Stimulated activated CD8-positive, alpha-beta memory T cell treated with anti-CD3 and anti-CD28 coated beads, Interleukin-12 subunit alpha, Interleukin-12 subunit beta, amount 100 ng/mL, for 4 hours (primary cell): ENCODE results near the gene COG7.
A peak's percentile ranks its signal among the peaks of the same experiment; 100 is the strongest.
"Not testable (repeated sequence)": the region's sequence is repeated elsewhere in the genome, so short reads cannot be mapped to it uniquely, and the experiment has no call there.

Experiments
- DNase-seq: peaks from one replicate; pipeline ENCODE4 v3.0.0-alpha.2; 2020; ENCODE audit warnings: low read depth

Gene COG7

GRCh38 chr16:23469814-23470213 lies 16.8 kb upstream of the COG7 start:
- DNase-seq, result no peak

DNA sequence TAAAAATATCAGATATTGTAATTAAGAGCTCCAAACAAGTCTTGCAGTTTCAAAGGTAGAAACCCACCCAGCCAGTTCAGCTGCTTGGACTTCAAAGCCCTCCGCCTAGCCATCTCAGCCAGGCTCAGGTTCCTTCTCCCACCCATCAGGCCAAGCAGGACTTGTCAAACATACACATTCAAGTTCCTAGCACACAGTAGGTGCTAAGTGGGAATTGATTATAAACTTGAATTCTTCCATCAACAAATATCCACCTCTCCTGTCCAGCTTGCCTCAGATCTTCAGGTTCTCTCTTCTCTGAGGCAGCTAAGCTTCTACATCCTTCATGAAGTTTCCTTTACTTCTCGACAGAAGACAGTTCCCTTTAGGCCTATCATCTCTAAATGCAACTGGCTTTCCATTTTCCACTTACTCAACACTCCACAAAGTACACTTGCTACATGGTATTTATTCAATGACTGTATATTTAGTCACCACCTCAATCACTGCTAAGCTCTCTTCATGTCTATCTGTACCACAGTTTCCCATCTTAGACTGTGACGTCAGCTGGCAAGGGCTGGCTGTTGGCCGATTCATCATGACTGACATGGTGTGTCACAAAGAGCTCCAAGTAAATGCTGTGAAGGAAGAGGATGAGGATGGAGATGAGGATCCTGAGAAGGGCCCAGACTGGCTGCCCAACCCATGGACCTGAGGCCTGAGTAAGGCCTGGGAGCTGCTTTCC lies 13.3 kb upstream of the COG7 start:
- DNase-seq, result no peak

GRCh38 chr16:23465179-23465578 lies 12.2 kb upstream of the COG7 start:
- DNase-seq, result no peak

GRCh38 chr16:23464196-23464595 lies 11.2 kb upstream of the COG7 start:
- no peak for DNase-seq

DNA sequence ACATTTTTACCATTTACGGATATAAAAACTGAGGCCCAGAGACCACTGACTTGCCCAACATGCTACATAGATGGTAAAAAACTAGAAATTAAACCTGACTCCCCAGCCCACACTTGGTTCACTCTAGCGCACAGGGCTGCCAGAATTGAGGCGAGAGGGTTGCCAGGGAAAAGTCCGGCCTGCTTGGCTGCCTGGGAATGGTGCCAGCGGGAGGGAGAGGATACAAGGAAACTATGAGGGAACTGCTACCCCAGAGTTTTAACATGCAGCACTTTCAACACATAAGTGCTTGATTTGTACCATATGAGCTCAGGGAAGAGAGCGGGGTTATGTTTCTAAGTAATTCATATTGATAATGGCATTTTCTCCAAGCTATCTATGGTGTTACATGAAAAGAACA lies 10.0 kb upstream of the COG7 start:
- DNase-seq, result not testable (repeated sequence)

- DNase-seq, result no peak
Measured at GRCh38 chr16:23453338-23454052, 506 bp upstream of the COG7 start.

DNA sequence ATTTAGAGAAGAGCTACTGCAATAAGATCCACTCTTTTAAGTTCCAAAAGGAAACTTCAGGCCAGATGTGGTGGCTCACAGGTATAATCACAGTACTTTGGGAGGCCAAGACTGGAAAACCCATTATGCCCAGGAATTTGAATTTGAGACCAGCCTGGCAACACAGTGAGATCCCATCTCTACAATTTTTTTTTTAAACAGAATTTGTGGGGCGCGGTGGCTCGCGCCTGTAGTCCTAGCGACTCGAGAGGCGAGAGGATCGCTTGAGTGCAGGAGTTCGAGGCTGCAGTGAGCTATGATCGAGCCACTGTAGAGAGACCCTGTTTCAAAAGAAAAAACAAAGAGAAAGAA lies 793 bp downstream of the COG7 start:
- no peak for DNase-seq

DNA sequence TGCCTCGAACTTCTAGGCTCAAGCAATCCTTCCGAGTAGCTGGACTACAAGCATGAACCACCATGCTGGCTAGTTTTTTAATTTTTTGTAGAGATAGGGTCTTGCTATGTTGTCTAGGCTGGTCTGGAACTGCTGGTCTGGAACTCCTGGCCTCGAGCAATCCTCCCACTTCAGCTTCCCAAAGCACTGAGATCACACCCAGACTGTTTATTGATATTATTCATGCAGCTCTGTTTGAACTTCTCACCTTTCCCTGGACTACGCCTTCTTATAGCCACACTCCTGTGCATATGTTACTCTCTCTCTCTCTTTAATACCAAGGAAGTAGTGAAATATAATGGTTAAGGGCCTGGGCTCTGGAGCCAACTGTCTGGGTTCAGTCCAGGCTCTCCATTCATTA lies 4.6 kb downstream of the COG7 start:
- no peak for DNase-seq

DNA sequence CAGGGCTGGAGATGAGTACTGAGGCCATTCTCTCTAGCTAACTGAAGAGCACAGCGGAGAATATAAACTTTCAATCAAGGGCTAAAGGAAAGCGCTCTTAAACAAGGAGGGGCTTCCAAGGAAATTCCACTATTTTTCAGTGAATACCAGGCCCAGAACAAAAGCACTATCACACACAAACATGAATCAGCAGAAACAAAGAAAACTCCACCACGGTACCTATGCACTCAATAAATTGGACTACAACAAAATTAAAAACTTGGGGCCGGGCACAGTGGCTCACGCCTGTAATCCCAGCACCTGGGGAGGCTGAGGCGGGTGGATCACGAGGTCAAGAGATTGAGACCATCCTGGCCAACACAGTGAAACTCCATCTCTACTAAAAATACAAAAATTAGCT lies 15.4 kb downstream of the COG7 start:
- DNase-seq, result not testable (repeated sequence)

GRCh38 chr16:23436951-23437350 lies 16.0 kb downstream of the COG7 start:
- DNase-seq, result no peak

DNA sequence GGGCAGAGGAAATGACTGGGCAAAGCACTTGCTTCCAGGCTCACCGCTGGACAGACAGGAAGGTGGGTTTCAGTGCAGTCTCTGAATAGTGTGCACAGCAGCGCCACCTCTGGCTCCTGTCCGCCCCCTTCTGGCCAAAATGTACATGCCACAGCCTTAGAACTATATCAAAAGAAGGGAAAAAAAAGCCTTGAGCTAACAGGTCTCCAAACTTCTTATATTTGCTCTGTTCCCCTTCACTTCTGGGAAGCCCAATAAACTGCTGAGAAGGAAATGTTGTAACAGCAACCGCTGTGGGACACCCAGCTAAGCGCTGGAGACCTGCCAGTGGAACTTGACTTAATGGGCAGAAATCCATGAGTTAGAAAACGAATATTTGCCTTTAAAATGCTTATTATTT lies 17.5 kb downstream of the COG7 start:
- DNase-seq, result peak; percentile 25

GRCh38 chr16:23434380-23434779 lies 18.6 kb downstream of the COG7 start:
- DNase-seq, result no peak

DNA sequence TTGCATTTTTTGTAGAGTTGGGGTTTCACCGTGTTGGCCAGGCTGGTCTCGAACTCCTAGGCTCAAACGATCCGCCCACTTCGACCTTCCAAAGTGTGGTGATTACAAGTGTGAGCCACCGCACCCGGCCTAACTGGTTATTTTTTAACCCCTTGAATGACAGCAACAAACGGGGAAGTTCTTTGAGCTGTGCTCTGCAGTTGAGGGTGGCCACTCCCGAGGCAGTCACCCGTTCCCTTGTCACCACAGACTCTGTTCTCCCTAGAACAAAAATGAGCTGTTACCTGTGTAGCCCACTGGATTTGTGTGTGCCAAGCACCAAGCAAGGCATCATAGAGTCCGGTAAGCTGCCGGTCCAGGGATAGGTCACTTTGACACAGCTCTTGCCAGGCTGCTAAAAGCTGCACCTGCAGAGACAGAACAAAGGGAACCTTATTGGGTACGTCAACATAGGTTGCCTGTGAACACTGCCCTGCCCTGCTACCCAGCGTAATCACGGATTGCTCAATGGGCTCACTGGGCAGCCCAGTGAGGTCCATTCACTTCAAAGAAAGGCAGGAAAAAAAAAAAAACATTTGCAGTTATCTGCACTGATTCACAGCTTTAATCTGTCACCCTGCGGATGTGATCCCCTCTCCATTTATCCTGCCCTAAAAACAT lies 19.6 kb downstream of the COG7 start:
- DNase-seq, result no peak

DNA sequence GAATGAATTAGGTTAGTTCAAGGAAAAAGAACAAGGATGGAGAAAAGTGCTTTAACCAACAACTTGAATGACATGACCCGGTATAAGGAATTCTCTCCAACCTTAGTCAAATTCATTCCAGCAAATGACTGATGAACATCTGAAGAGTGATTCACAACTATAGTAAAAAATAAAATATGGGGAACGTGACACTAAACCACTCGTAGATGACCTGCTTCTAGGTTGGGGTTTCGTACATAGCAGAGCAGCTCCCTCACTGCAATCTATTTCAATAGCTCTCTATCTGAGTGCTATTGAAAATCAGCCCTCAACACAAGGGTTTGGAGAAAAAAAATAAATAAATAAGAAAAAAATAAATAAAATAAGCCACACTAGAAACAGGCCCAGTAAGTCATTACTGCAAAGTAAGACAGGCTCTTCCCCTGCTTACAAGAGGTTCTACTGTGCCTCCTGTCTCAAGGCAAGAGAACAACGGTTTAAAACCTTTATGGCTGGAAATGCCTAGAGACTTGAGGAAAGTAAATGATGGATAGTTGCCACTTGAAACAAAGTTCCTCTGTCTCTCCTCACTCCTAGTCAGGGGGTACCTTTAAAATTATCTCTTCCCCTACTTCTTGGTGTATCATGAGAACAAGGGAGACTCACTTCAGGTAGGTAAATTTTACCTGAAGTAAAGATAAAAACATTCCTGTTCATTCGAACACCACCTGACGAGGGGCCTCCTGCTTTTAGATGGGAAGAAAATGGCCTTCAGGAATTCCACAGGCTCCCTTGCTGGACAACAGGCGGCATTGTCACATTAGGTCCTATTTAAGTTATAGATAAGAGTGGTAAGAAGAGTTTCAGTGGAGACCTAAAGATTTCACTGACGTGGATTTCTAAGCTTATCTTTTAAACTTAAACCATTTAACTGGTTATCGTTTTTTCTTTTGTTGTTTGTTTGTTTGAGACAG lies 20.5 kb downstream of the COG7 start:
- no peak for DNase-seq

GRCh38 chr16:23428351-23428750 lies 24.6 kb downstream of the COG7 start:
- no peak for DNase-seq

GRCh38 chr16:23424292-23424958 lies 28.6 kb downstream of the COG7 start:
- DNase-seq, result no peak

DNA sequence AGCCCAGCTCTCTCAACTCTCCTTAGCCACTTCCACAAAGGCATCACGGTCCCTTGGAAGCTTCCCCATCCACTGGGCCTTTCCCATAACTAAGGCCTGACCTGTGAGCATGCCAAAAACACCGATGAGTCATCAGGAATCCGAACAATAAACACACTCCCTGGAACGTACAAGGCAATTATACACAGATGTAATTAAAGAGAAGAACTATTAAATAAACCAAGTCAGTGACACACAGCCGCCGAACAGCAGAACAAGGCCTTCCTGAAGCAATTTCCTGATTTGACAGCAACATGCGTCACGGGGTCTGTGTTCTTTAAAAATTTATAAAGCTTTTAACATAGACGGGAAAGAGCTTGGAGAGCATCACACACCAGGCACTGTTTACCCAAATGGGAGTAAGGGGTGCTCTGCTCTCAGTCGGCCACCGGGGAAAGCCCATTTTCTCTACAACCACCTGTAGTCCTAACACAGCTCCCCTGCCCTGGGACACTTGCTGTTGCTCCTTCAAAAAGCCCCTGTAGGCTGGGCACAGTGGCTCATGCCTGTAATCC lies 29.4 kb downstream of the COG7 start:
- DNase-seq, result no peak

- DNase-seq, result no peak
Measured at GRCh38 chr16:23420011-23420410, 33.0 kb downstream of the COG7 start.

DNA sequence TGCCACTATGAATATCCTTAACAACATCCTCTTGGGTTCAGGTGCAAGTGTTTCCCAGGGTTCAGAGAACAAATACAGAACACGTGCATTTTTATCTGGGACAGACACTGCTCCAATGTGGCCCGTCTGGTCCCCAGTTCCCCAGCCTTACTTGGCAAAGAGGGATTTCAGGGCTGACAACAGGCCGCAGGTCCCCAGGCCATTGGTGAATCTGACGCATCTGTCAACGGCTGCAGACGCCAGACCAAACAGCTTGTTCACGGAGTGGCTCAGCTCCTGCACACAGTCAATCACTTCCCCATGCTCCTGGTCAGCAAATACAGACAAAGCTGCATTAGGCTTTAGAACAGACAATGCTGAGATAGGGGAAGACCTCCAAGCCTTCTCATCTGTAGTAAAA lies 36.2 kb downstream of the COG7 start:
- no peak for DNase-seq

- no peak for DNase-seq
Measured at GRCh38 chr16:23414731-23415130, 38.3 kb downstream of the COG7 start.

DNA sequence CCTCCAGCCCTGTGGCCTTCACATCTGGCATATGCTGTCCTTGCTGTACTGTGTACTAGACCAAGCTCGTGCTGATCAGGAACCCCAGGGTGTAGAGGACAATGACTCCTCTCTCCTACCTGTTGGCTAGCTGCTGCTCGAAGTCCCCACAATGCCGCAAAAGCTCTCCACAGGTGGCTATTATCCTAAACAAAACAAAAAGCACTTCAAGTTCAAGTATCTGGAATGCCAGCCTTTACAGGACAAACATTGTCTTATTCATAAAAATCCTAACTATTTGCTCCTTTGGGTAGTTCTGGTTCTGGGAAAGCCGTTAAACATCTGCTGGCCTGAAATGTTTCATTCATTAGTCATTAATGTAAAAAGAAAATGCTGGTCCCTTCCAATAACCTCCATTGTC lies 42.8 kb downstream of the COG7 start:
- DNase-seq, result no peak
